ENCODE measurements around the gene NAV3. TPM values are rescaled to one million over a fixed set of nuclear protein-coding genes. Genes with fewer than 3 reads are reported as not detected.
"Not testable (repeated sequence)": the region's sequence is repeated elsewhere in the genome, so short reads cannot be mapped to it uniquely, and the experiment has no call there.

NAV3 gene
- total RNA-seq, 2 experiments from 2014 or later, result not detected

DNA sequence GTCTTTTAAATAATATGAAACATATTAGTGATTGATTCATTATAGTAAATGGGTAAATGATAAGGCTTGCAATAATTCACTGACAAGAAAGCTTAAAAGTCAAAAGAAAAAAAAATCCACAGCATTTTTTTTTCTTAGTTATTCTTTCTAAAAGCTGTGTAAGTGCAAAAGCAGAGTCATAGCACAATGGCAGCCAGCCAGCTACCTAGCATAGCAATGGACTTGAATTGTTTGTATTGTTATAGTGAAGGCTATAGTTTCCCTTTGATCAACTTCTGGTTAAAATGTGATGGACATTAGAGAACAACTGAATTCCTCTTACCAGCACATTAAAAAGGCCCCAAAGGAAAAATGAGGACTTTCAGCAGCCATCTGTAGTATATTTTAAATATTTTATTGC lies 232.1 kb downstream of the NAV3 start:
- no peak for DNase-seq
- H3K9me3 Mint-ChIP-seq, result no peaks in the 10 kb centered on the region
- H3K27me3 Mint-ChIP-seq, result no peaks in the 10 kb centered on the region
- H3K4me1 Mint-ChIP-seq, result no peaks in the 10 kb centered on the region
- H3K27ac Mint-ChIP-seq, result no peak overlapping the region
- H3K4me3 Mint-ChIP-seq, result no peak overlapping the region
- no peaks in the 10 kb centered on the region for H3K36me3 Mint-ChIP-seq

DNA sequence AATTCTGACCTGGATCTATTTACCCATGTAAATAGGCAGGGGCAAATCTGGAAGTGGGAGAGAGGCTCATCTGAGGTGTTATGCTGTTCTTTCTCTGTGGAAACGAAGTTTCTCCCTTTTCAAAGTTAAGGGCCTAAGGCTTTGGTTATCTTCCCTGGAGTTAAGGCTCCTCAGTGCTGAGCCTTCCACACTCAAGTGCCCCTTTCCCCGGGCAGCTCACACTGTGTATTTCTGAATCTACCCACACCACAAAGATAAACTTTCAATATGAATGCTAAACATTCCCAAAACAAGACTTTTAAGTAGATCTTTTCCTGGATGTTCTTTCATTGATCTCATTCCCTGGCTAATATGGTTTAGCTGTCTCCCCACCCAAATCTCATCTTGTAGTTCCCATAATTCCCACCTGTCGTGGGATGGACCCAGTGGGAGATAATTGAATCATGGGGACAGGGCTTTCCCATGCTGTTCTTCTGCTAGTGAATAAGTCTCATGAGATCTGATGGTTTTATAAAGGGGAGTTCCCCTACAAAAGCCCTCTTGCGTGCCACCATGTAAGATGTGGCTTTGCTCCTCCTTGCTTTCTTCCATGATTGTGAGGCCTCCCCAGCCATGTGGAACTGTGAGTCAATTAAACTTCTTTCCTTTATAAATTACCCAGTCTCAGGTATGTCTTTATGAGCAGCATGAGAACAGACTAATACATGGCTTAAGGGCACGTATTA lies 251.1 kb downstream of the NAV3 start:
- no peaks in the 10 kb centered on the region for H3K4me1 Mint-ChIP-seq
- no peaks in the 10 kb centered on the region for H3K27me3 Mint-ChIP-seq
- H3K27ac Mint-ChIP-seq, result no peak overlapping the region
- H3K36me3 Mint-ChIP-seq, result no peaks in the 10 kb centered on the region
- DNase-seq, result no peak
- H3K4me3 Mint-ChIP-seq, result no peak overlapping the region
- H3K9me3 Mint-ChIP-seq, result no peaks in the 10 kb centered on the region

DNA sequence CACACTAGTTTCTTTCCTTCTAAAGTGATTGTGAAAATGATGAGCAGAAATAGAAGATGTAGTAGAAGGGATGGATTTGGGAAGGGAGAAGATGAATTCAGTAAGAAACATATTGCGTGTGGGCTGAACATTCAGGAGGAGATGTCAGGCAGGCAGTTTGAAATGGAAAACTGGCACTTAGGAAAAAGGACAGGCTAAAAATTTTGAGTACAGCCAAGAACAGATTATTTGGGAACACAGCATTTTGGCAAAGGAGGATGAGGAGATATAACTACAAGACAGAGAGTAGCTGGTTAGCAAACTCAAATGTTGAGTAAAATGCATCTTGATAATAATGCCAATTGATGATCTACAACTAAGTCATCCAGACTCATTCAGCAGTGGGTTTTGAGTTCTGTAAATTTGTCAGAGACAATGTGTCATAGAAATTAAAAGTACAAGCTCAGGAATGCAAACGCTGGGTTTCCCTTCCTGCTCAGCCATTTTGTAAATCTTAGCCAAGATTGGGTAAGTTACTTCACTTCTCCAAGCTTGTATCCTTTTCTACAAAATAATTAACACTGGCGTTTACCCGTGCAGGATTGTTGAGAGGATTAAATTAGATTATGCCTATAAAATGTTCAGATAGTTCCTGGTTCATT lies 255.0 kb downstream of the NAV3 start:
- DNase-seq, result no peak

DNA sequence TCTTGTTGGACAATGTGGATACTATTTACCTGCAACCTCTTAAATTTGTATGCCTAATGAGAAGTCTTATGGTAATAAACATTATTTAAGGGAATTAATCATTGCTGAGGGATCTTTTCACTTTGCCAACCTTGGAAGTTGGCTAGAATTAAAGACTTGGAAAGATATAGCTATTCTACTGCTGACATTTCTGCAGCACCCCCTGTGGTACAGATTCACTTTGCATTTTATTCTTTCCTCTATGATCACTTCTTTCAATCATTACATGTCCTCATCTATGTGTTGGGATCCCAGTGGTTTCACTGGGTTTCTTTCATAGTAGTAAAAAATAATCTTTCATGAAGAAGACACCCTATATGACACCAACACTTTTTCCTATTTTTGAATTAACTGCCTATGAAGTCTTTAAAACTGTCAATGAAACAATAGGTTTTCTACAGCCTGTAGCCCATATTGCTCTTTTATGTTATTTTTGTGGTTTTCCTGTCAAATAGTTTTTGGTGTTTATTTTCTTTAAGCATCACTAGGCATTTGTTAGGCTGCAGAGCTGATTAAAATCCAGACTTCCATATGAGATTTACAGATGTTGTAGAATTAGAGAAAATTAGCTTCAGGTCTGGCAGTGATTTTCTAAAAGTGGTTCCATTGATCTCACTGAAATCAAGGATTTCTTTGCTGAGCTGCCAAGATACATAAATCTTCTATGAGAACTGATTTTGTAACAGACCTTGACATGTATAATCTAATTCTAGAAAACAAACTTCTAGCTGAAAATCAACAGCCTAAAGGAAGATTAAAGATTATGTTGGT lies 256.1 kb downstream of the NAV3 start:
- no peak for DNase-seq
- H3K9me3 Mint-ChIP-seq, result no peaks in the 10 kb centered on the region
- H3K36me3 Mint-ChIP-seq, result no peaks in the 10 kb centered on the region
- H3K27me3 Mint-ChIP-seq, result no peaks in the 10 kb centered on the region
- no peaks in the 10 kb centered on the region for H3K4me1 Mint-ChIP-seq
- H3K4me3 Mint-ChIP-seq, result no peak overlapping the region
- no peak overlapping the region for H3K27ac Mint-ChIP-seq

More for the DNA sequence above, 255.0 kb downstream of the NAV3 start:
- H3K27ac Mint-ChIP-seq, result no peak overlapping the region
- H3K27me3 Mint-ChIP-seq, result no peaks in the 10 kb centered on the region
- no peaks in the 10 kb centered on the region for H3K36me3 Mint-ChIP-seq
- H3K4me1 Mint-ChIP-seq, result no peaks in the 10 kb centered on the region
- H3K4me3 Mint-ChIP-seq, result no peak overlapping the region
- H3K9me3 Mint-ChIP-seq, result no peaks in the 10 kb centered on the region

DNA sequence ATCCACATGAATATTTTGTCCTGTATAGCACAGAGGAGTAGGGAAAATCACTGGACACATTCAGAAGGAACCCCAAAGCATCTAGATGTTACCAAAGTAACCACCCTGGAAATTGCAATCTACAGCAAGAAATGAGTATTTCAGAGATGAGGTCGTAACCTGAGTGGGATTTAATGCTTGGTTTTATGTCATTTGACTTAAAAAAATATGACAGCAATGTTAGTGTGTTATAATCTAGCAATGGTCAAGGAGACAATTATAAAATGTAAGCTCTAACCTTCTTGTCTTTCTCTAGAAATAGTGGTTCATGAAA lies 256.6 kb downstream of the NAV3 start:
- Mint-ChIP-seq H3K36me3 (no peaks in the 10 kb centered on the region), H3K27ac (no peak overlapping the region), H3K4me1 (no peaks in the 10 kb centered on the region), H3K27me3 (no peaks in the 10 kb centered on the region), H3K4me3 (no peak overlapping the region), H3K9me3 (no peaks in the 10 kb centered on the region)
- DNase-seq, result no peak

DNA sequence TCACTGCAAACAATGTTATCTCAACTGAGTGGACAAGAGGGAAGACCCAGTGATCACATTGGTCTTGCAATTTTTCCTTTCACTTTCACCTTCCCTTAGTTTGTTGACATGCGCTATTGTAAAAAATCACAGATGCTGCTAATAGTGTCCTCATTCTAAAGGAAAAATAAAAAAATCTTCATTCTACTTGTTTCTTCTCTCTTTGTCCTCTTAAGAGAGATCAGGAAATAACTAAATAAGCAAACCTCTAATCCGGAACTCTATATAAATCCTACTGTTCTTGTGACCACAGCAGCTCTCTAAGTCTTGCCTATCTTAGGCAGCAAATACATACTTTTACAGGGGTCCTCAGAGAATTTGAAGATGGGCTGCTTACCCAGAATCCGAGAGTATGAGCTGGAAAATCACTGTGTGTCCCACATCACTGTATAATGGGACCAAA lies 257.7 kb downstream of the NAV3 start:
- no peaks in the 10 kb centered on the region for H3K4me1 Mint-ChIP-seq
- no peak overlapping the region for H3K4me3 Mint-ChIP-seq
- H3K9me3 Mint-ChIP-seq, result peaks cover 2% of the 10 kb centered on the region
- H3K27me3 Mint-ChIP-seq, result no peaks in the 10 kb centered on the region
- DNase-seq, result no peak
- no peak overlapping the region for H3K27ac Mint-ChIP-seq
- no peaks in the 10 kb centered on the region for H3K36me3 Mint-ChIP-seq

DNA sequence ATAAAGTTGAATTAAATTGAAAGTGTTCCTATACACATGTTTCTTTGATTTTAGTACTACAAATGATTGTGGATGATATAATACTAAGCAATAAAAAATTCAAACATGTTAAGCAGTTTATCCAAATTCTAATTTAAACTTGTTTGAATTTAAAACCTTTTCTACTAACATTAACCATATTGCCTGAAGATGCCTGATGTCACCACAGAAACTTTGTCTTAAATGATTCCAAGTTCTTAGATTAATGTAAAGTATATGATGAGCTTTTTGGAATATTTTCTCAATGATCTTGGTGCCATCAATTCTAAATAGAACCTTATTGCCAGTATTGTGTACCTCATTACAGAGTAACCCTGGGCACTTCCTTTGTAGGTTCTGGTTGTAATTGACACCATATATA lies 259.6 kb downstream of the NAV3 start:
- no peak overlapping the region for H3K27ac Mint-ChIP-seq
- DNase-seq, result no peak
- no peaks in the 10 kb centered on the region for H3K27me3 Mint-ChIP-seq
- peaks cover 2% of the 10 kb centered on the region for H3K9me3 Mint-ChIP-seq
- H3K36me3 Mint-ChIP-seq, result no peaks in the 10 kb centered on the region
- no peaks in the 10 kb centered on the region for H3K4me1 Mint-ChIP-seq
- no peak overlapping the region for H3K4me3 Mint-ChIP-seq

DNA sequence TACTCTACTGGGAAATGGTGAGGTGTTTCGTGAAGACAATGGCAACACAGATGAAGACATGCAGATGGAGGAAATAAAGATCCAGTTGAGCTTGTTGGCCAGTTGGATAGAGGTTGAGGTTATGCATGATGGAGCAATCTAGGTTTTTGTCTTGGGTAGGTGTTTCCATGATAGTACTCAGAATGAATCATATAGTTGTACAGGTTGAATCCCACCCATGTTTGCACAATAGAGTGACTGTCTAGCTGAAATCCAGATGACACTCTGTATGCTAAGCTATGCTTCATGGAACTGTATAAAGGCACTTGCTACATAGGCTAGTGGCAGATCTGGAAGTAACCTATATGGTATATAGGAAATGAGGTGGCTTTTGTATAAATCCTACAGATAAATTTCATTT lies 264.9 kb downstream of the NAV3 start:
- no peak for DNase-seq
- Mint-ChIP-seq H3K36me3 (no peaks in the 10 kb centered on the region), H3K27me3 (no peaks in the 10 kb centered on the region), H3K27ac (no peak overlapping the region), H3K4me3 (no peak overlapping the region), H3K4me1 (no peaks in the 10 kb centered on the region), H3K9me3 (peaks cover 2% of the 10 kb centered on the region)

DNA sequence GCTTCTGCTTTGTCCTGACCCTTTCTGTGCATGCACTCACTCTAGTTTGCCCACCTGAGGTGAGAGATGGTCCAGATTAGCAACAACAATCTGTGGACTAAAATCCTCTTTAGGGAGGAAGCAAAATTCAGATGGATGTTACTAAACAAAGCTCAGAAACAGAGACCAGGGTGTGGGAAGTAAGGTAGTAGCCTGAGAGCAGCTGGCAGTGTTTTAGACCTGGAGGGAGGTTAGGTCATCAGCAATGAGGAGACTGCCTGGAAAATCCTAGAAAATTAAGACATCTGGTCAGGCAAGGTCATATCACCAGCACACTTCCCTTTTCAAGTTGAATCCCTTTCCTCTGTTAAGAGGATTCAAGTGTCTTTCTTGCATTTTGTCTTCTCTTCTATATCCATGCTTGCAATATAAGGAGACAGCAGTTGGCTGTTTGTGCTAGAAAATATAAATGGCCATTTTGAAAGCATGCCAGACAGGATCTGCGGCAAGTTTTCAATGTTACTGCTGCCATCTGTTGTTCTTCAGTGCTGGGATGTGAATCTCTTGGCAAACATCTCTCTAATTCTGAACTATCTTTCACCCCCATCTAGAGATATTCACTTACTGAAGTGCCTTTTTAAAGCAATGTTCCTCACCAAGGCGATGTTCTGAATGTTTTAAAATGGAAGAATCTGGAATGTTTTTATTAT lies 266.4 kb downstream of the NAV3 start:
- H3K9me3 Mint-ChIP-seq, result peaks cover 2% of the 10 kb centered on the region
- H3K36me3 Mint-ChIP-seq, result no peaks in the 10 kb centered on the region
- no peak for DNase-seq
- H3K4me1 Mint-ChIP-seq, result no peaks in the 10 kb centered on the region
- no peak overlapping the region for H3K27ac Mint-ChIP-seq
- no peaks in the 10 kb centered on the region for H3K27me3 Mint-ChIP-seq
- H3K4me3 Mint-ChIP-seq, result no peak overlapping the region

DNA sequence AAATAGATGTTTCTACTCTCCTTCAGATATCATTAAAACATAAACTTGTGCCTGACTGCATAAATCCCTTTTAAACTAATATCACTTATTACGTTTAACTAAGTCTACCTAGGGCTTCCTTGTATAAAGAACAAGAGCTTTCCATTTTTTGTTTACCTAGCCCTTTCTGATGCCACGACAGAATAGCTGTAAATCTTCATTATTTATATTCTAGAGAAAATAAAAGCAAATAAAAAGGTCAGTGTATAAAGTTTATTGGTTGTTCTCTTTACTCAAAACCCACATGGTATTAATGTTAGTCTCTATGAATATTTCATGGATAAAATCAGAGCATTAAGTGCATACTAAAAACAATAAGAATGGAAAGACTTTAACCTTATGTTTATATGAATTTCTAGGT lies 269.1 kb downstream of the NAV3 start:
- no peak for DNase-seq
- H3K36me3 Mint-ChIP-seq, result no peaks in the 10 kb centered on the region
- no peaks in the 10 kb centered on the region for H3K27me3 Mint-ChIP-seq
- no peaks in the 10 kb centered on the region for H3K4me1 Mint-ChIP-seq
- no peak overlapping the region for H3K27ac Mint-ChIP-seq
- H3K4me3 Mint-ChIP-seq, result no peak overlapping the region
- no peaks in the 10 kb centered on the region for H3K9me3 Mint-ChIP-seq

DNA sequence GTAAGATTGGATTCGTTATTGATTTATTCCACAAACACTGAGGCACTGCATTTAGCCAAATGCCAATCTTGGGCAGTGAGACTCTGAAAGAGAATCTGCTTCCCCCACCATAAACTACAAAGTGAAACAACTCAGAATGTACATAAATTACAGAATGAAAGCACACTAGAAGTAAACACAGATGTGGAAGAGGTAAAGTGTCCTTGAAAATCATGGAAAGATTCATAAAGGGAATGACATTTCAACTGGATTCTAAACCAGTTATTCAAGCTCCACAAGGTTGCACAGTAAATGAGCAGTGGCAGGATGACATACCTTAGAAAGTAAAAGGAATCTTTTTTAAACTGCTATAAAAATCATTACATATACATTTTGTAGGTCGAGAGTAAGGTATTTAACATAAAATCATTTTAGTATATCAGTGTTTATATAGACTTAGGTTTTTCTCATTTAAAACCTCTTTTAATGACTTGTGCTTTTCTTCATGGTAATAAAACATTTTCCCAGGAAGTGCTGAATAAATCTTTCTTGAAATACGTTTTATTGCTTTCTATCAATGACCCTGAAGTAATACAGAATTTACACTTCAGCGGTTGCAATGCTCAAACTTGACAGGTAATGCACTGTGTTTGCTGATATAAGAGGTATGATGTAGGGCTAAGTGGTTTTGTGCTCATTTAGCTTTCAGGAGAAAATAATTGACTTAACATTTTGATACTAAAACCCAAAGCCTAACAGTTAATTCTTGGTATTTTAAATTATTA lies 270.6 kb downstream of the NAV3 start:
- no peak overlapping the region for H3K27ac Mint-ChIP-seq

DNA sequence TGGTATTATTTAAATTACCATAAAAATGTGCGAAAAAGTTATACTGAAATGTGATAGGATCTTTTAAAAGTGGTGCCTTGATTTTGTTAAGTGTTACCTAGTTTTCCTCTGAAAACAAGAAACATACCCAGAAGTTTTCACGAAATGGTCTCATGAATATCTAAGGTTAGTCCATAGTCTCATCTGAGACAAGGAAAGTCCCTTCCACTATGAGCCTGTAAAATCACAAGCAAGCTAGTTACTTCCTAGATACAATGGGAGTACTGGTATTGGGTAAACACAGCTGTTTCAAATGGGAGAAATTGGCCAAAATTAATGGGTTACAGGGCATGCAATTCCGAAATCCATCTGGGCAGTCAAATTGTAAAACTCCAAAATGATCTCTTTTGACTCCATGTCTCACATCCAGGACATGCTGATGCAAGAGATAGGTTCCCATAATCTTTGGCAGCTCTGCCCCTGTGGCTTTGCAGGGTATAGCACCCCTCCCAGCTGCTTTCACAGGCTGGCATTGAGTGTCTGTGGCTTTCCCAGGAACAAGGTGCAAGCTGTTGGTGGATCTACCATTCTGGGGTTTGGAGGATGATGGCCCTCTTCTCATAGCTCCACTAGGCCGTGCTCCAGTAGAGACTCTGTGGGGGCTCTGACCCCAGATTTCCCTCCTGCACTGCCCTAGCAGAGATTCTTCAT lies 271.4 kb downstream of the NAV3 start:
- no peaks in the 10 kb centered on the region for H3K27me3 Mint-ChIP-seq
- H3K4me1 Mint-ChIP-seq, result no peaks in the 10 kb centered on the region
- H3K27ac Mint-ChIP-seq, result no peak overlapping the region
- H3K36me3 Mint-ChIP-seq, result no peaks in the 10 kb centered on the region
- no peak overlapping the region for H3K4me3 Mint-ChIP-seq
- DNase-seq, result no peak
- H3K9me3 Mint-ChIP-seq, result no peaks in the 10 kb centered on the region

More for the DNA sequence above, 270.6 kb downstream of the NAV3 start:
- Mint-ChIP-seq H3K9me3 (no peaks in the 10 kb centered on the region), H3K36me3 (no peaks in the 10 kb centered on the region), H3K4me1 (no peaks in the 10 kb centered on the region), H3K4me3 (no peak overlapping the region), H3K27me3 (no peaks in the 10 kb centered on the region)
- no peak for DNase-seq

DNA sequence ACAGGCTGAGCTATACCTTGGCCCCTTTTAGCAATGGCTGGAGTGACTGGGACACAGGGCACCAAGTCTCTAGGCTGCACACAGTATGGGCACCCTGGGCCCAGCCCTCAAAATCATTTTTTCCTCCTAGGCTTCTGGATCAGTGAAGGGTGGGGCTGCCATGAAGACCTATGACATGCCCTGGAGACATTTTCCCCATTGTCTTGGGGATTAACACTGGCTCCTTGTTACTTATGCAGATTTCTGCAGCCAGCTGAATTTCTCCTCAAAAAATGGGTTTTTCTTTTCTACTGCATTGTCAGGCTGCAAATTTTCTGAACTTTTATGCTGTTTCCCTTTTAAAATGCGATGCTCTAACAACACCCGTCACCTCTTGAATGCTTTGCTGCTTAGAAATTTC lies 272.1 kb downstream of the NAV3 start:
- H3K36me3 Mint-ChIP-seq, H3K4me1 Mint-ChIP-seq, H3K4me3 Mint-ChIP-seq, H3K27me3 Mint-ChIP-seq, H3K27ac Mint-ChIP-seq, H3K9me3 Mint-ChIP-seq, DNase-seq: not testable (repeated sequence)

DNA sequence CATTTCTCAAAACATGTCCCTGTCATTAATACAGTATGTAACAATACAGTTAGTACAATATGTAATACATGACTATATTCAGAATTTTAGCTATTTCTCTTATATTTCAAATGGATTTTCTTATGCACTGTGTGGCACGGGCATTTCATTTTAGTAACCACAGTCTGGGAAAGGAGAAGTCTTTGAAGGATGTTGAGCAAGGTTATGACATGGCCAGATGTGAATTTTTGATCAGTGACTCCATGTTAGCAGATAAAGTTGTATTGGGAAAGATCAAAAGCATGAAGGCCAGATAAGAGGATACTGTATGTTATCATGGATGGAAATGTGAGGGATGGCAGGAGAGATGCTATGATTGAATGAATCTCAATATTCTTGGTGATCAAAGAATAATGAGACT lies 285.2 kb downstream of the NAV3 start:
- no peak overlapping the region for H3K4me3 Mint-ChIP-seq
- H3K9me3 Mint-ChIP-seq, result peaks cover 7% of the 10 kb centered on the region
- DNase-seq, result no peak
- H3K27me3 Mint-ChIP-seq, result no peaks in the 10 kb centered on the region
- no peaks in the 10 kb centered on the region for H3K36me3 Mint-ChIP-seq
- H3K27ac Mint-ChIP-seq, result no peak overlapping the region
- no peaks in the 10 kb centered on the region for H3K4me1 Mint-ChIP-seq

Measured in activated naive CD8-positive, alpha-beta T cell treated with anti-CD3 and anti-CD28 coated beads for 36 hours (primary cell).